HepG2 (cell line): Measurements from ENCODE around the gene ANKS6. TPM values are rescaled to one million over a fixed set of nuclear protein-coding genes. Genes with fewer than 3 reads are reported as not detected.

ENCODE experiments used
- ATAC-seq: fragments of 200-7000 bp; cut with Tn5 transposase; 3 replicates; pipeline ENCODE4 v1.9.1; 2020; ENCODE audit warnings: mild to moderate bottlenecking, moderate library complexity
- BruUV-seq: library from RNA; stranded (reverse); fragments of 400-500 nt; replicated peaks from 2 replicates; lab custom pipeline; 2021; lab: Mats Ljungman, UMichigan
- CTCF ChIA-PET: fragments of 300-600 bp; formaldehyde crosslinking; extraction: SDS; loops from one replicate; lab custom pipeline; 2021; ENCODE audit warnings: low total read pairs, inconsistent platforms, low intra/inter-chr PET ratio; lab: Yijun Ruan, JAX
- POLR2A ChIA-PET: fragments of 350-600 bp; sonication (Branson Sonifier 250); formaldehyde crosslinking; loops from one replicate; lab custom pipeline; 2020; ENCODE audit warnings: antibody characterized with exemption, inconsistent platforms; lab: Yijun Ruan, JAX
- DNase-seq: peaks from one replicate; pipeline ENCODE4 v3.0.0-alpha.2; 2015; ENCODE audit warnings: low spot score
- FAIRE-seq: peaks from 3 replicates; lab custom pipeline; 2011; peaks lifted over from hg19 to GRCh38; lab: Jason Lieb, UNC
- H2AFZ ChIP-seq: one replicate; pipeline ENCODE4 v1.6.1; 2011; ENCODE audit warnings: low read length, inconsistent platforms
- H3K27ac ChIP-seq: fragments of 300-600 bp; 3 replicates; pipeline ENCODE4 v1.8.0; 2011; ENCODE audit warnings: mixed run types, mild to moderate bottlenecking, mixed read lengths, low read length, inconsistent platforms; ENCODE audit not compliant: insufficient read depth; ENCODE audit errors: extremely low read length
- H3K27me3 ChIP-seq, 2 experiments: fragments of 200-600 bp in 1 of 2; 2 replicates in 1 of 2; 3 replicates in 1 of 2; pipeline versions ENCODE4 v1.6.0 to v1.8.0; 2011; ENCODE audit warnings: low read length in 2 of 2, mild to moderate bottlenecking in 2 of 2, moderate library complexity in 2 of 2, inconsistent platforms in 1 of 2; ENCODE audit not compliant: insufficient read depth in 2 of 2, control insufficient read depth in 1 of 2
- H3K36me3 ChIP-seq, 2 experiments: fragments of 200-600 bp in 1 of 2; replicated peaks in 1 of 2; 2 replicates in 1 of 2; 3 replicates in 1 of 2; pipeline versions ENCODE4 v1.5.1 to v1.8.0; 2011; ENCODE audit warnings: low read length in 2 of 2, inconsistent platforms in 1 of 2; ENCODE audit not compliant: insufficient read depth in 2 of 2, control insufficient read depth in 1 of 2
- H3K4me1 ChIP-seq: 2 replicates; pipeline ENCODE4 v1.5.1; 2012; ENCODE audit warnings: low read length, inconsistent platforms; ENCODE audit not compliant: insufficient read depth
- H3K4me2 ChIP-seq: 2 replicates; pipeline ENCODE4 v1.6.0; 2011; ENCODE audit warnings: low read depth, low read length, inconsistent platforms
- H3K4me3 ChIP-seq, 3 experiments: fragments of 200-600 bp in 1 of 3; sonication (generic), shearing (Covaris generic) in 1 of 3; replicated peaks in 1 of 3; 2 replicates each; pipeline ENCODE4 v1.5.1; 2011 to 2016; ENCODE audit warnings: low read length in 3 of 3, inconsistent platforms in 2 of 3, low read depth in 2 of 3, mild to moderate bottlenecking in 2 of 3, control low read depth in 1 of 3, mixed read lengths in 1 of 3; ENCODE audit not compliant: insufficient read depth in 1 of 3
- H3K79me2 ChIP-seq: one replicate; pipeline ENCODE4 v1.6.1; 2011; ENCODE audit warnings: low read length, inconsistent platforms; ENCODE audit not compliant: insufficient read depth
- H3K9ac ChIP-seq: 2 replicates; pipeline ENCODE4 v1.6.0; 2011; ENCODE audit warnings: mild to moderate bottlenecking, low read depth, low read length, inconsistent platforms; ENCODE audit not compliant: insufficient read depth
- H3K9me3 ChIP-seq: 2 replicates; pipeline ENCODE4 v1.5.1; 2012; ENCODE audit warnings: mild to moderate bottlenecking, low read length
- H4K20me1 ChIP-seq: 2 replicates; pipeline ENCODE4 v1.6.0; 2011; ENCODE audit warnings: inconsistent platforms, mild to moderate bottlenecking, low read length, moderate library complexity; ENCODE audit not compliant: insufficient read depth
- CBX2 ChIP-seq, 2 experiments: fragments of 200-600 bp in 1 of 2; sonication (generic); formaldehyde crosslinking in 1 of 2; IDR thresholded peaks; 2 replicates each; pipeline versions ENCODE4 v1.7.0 to v1.8.1; 2018 to 2022; ENCODE audit warnings: low read depth in 2 of 2, low read length in 1 of 2, mild to moderate bottlenecking in 1 of 2, missing genetic modification reagents in 1 of 2
- CENPX ChIP-seq: sonication (generic); formaldehyde crosslinking; IDR thresholded peaks from 2 replicates; pipeline ENCODE4 v1.9.0; 2021; ENCODE audit warnings: mild to moderate bottlenecking, missing genetic modification reagents, moderate library complexity
- CSRNP1 ChIP-seq: sonication (generic); formaldehyde crosslinking; IDR thresholded peaks from 2 replicates; pipeline ENCODE4 v1.8.1; 2023; ENCODE audit warnings: mild to moderate bottlenecking, missing genetic modification reagents
- CTCF ChIP-seq: sonication (generic); formaldehyde crosslinking; IDR thresholded peaks from 2 replicates; pipeline ENCODE4 v1.5.0; 2020; ENCODE audit warnings: mild to moderate bottlenecking, missing genetic modification reagents, moderate library complexity
- FOXK2 ChIP-seq: fragments of 450-650 bp; IDR thresholded peaks from 2 replicates; pipeline ENCODE4 v1.6.1; 2016
- GABPB1 ChIP-seq: IDR thresholded peaks from 2 replicates; pipeline ENCODE4 v1.6.1; 2016; ENCODE audit warnings: mild to moderate bottlenecking, missing genetic modification reagents, moderate library complexity, missing compliant biosample characterization
- KDM1A ChIP-seq: IDR thresholded peaks from 2 replicates; pipeline ENCODE4 v1.6.1; 2016; ENCODE audit warnings: missing compliant biosample characterization
- MED13 ChIP-seq: sonication (generic); formaldehyde crosslinking; IDR thresholded peaks from 2 replicates; pipeline ENCODE4 v1.5.0; 2020; ENCODE audit warnings: missing genetic modification reagents
- NFE2 ChIP-seq: sonication (generic); formaldehyde crosslinking; IDR thresholded peaks from 2 replicates; pipeline ENCODE4 v1.4.0; 2020; ENCODE audit warnings: missing genetic modification reagents
- PTBP1 ChIP-seq: fragments of 200-400 bp; formaldehyde crosslinking; IDR thresholded peaks from 2 replicates; pipeline ENCODE4 v1.6.1; 2018; ENCODE audit warnings: low read length, low read depth; ENCODE audit not compliant: poor library complexity, severe bottlenecking
- TCF7L2 ChIP-seq: IDR thresholded peaks from 2 replicates; pipeline ENCODE4 v1.6.1; 2011; ENCODE audit warnings: mild to moderate bottlenecking, low read depth, low read length, moderate library complexity
- TFDP1 ChIP-seq: IDR thresholded peaks from 2 replicates; pipeline ENCODE4 v1.6.1; 2016; ENCODE audit warnings: missing compliant biosample characterization, missing genetic modification reagents, borderline replicate concordance
- WGBS: methylation state at CpG from one replicate; pipeline ENCODE4 v1.1.6; 2017; ENCODE audit warnings: low lambda C conversion rate; 5-methylcytosine and 5-hydroxymethylcytosine counted together
- in situ Hi-C: cut with HindIII; loops from 2 replicates; pipeline ENCODE4 v1.10.0; 2017; ENCODE audit warnings: low pct_unique_long_range_greater_than_20kb; ENCODE audit not compliant: extremely low pct_ligation_motif_present
- intact Hi-C: fragments of 100-400 bp; cut with micrococcal nuclease; formaldehyde crosslinking; loops from one replicate; pipeline ENCODE4 v1.10.0; 2022; ENCODE audit not compliant: unreplicated experiment
- polyA plus RNA-seq, 8 experiments: library from polyadenylated mRNA; depleted of rRNA in 3 of 8; stranded (reverse) in 7 of 8; unstranded in 1 of 8; fragments of >200 nt; fragmentation: Illumina TruSeq in 4 of 8; extraction: Trizol in 4 of 8; gene quantifications; 2 replicates each; pipeline versions ENCODE4 v1.2.1 to v1.2.3, GENCODE V29; 2011 to 2016; ENCODE audit warnings: low read depth in 4 of 8, missing spikeins in 1 of 8, mixed read lengths in 1 of 8; ENCODE audit not compliant: insufficient read depth in 1 of 8
- total RNA-seq, 5 experiments: library from RNA; depleted of rRNA; stranded (reverse); fragments of >200 nt; fragmentation: Illumina TruSeq; extraction: Trizol; gene quantifications; 2 replicates each; pipeline ENCODE4 v1.2.3, GENCODE V29; 2016; ENCODE audit warnings: low read depth in 1 of 5

Gene ANKS6
- total and polyA plus RNA-seq, 2 of the 13 experiments (the other 11 are each of a cell fraction or from before 2014, with no cell fraction given), result 8.8 to 10.7 TPM

- Histone ChIP-seq H3K79me2 (no peaks in the 10 kb centered on the region), H4K20me1 (no peaks in the 10 kb centered on the region), H3K27ac (no peak overlapping the region), H3K27me3 (no peaks in the 10 kb centered on the region), H3K36me3 (peaks cover 0 to 4% of the 10 kb centered on the region in 2 experiments; a peak in 2 of 5 replicates), H3K9ac (no peak overlapping the region), H2AFZ (no peak overlapping the region), H3K9me3 (no peaks in the 10 kb centered on the region), H3K4me1 (no peaks in the 10 kb centered on the region), H3K4me3 (no peak overlapping the region), H3K4me2 (no peak overlapping the region)
- no peak for DNase-seq
- POLR2A ChIA-PET, result no interaction called here
- WGBS, result 96% methylated on average over 5 of the region's 9 CpGs
- no peak for TF ChIP-seq TFDP1 (CRISPR knock-in tag)
- no peak for TF ChIP-seq PTBP1
- no peak for TF ChIP-seq CBX2 (IDR thresholded peaks at IDR 0.05; ENCODE audit: low read depth, low read length)
- no peak for TF ChIP-seq CBX2 (CRISPR knock-in tag; IDR thresholded peaks at IDR 0.05; ENCODE audit: low read depth)
- no peak for TF ChIP-seq CTCF (CRISPR knock-in tag)
- TF ChIP-seq CENPX, result no peak
- no peak for TF ChIP-seq NFE2 (CRISPR knock-in tag)
- TF ChIP-seq CSRNP1 (CRISPR knock-in tag), result no peak
- no peak for TF ChIP-seq GABPB1 (CRISPR knock-in tag)
- no peak for TF ChIP-seq TCF7L2
- TF ChIP-seq KDM1A (CRISPR knock-in tag), result no peak
- TF ChIP-seq FOXK2, result no peak
- TF ChIP-seq MED13 (CRISPR knock-in tag), result no peak
- CTCF ChIA-PET, result no interaction called here
- in situ Hi-C loops (no loop called here), intact Hi-C loops (no loop called here)
- no TSS peak for BruUV-seq
- ATAC-seq, result no peak
- no peak for FAIRE-seq
These were observed 28.0 kb downstream of the ANKS6 start for GRCh38 chr9:98768344-98768743.
